HepG2 (cell line): ENCODE data around the gene POLR3H. TPM values are rescaled to one million over a fixed set of nuclear protein-coding genes. Genes with fewer than 3 reads are reported as not detected.
"Not testable (repeated sequence)": the region's sequence is repeated elsewhere in the genome, so short reads cannot be mapped to it uniquely, and the experiment has no call there.

ENCODE experiments used
- ATAC-seq: fragments of 200-7000 bp; cut with Tn5 transposase; 3 replicates; pipeline ENCODE4 v1.9.1; 2020; ENCODE audit warnings: mild to moderate bottlenecking, moderate library complexity
- BruUV-seq: library from RNA; stranded (reverse); fragments of 400-500 nt; replicated peaks from 2 replicates; lab custom pipeline; 2021; lab: Mats Ljungman, UMichigan
- CTCF ChIA-PET: fragments of 300-600 bp; formaldehyde crosslinking; extraction: SDS; loops from one replicate; lab custom pipeline; 2021; ENCODE audit warnings: low total read pairs, inconsistent platforms, low intra/inter-chr PET ratio; lab: Yijun Ruan, JAX
- POLR2A ChIA-PET: fragments of 350-600 bp; sonication (Branson Sonifier 250); formaldehyde crosslinking; loops from one replicate; lab custom pipeline; 2020; ENCODE audit warnings: antibody characterized with exemption, inconsistent platforms; lab: Yijun Ruan, JAX
- DNase-seq: peaks from one replicate; pipeline ENCODE4 v3.0.0-alpha.2; 2015; ENCODE audit warnings: low spot score
- FAIRE-seq: peaks from 3 replicates; lab custom pipeline; 2011; peaks lifted over from hg19 to GRCh38; lab: Jason Lieb, UNC
- H2AFZ ChIP-seq: one replicate; pipeline ENCODE4 v1.6.1; 2011; ENCODE audit warnings: low read length, inconsistent platforms
- H3K27ac ChIP-seq: fragments of 300-600 bp; 3 replicates; pipeline ENCODE4 v1.8.0; 2011; ENCODE audit warnings: mixed run types, mild to moderate bottlenecking, mixed read lengths, low read length, inconsistent platforms; ENCODE audit not compliant: insufficient read depth; ENCODE audit errors: extremely low read length
- H3K27me3 ChIP-seq, 2 experiments: fragments of 200-600 bp in 1 of 2; 2 replicates in 1 of 2; 3 replicates in 1 of 2; pipeline versions ENCODE4 v1.6.0 to v1.8.0; 2011; ENCODE audit warnings: low read length in 2 of 2, mild to moderate bottlenecking in 2 of 2, moderate library complexity in 2 of 2, inconsistent platforms in 1 of 2; ENCODE audit not compliant: insufficient read depth in 2 of 2, control insufficient read depth in 1 of 2
- H3K36me3 ChIP-seq, 2 experiments: fragments of 200-600 bp in 1 of 2; replicated peaks in 1 of 2; 2 replicates in 1 of 2; 3 replicates in 1 of 2; pipeline versions ENCODE4 v1.5.1 to v1.8.0; 2011; ENCODE audit warnings: low read length in 2 of 2, inconsistent platforms in 1 of 2; ENCODE audit not compliant: insufficient read depth in 2 of 2, control insufficient read depth in 1 of 2
- H3K4me1 ChIP-seq: 2 replicates; pipeline ENCODE4 v1.5.1; 2012; ENCODE audit warnings: low read length, inconsistent platforms; ENCODE audit not compliant: insufficient read depth
- H3K4me2 ChIP-seq: 2 replicates; pipeline ENCODE4 v1.6.0; 2011; ENCODE audit warnings: low read depth, low read length, inconsistent platforms
- H3K4me3 ChIP-seq, 3 experiments: fragments of 200-600 bp in 1 of 3; sonication (generic), shearing (Covaris generic) in 1 of 3; replicated peaks in 1 of 3; 2 replicates each; pipeline ENCODE4 v1.5.1; 2011 to 2016; ENCODE audit warnings: low read length in 3 of 3, inconsistent platforms in 2 of 3, low read depth in 2 of 3, mild to moderate bottlenecking in 2 of 3, control low read depth in 1 of 3, mixed read lengths in 1 of 3; ENCODE audit not compliant: insufficient read depth in 1 of 3
- H3K79me2 ChIP-seq: one replicate; pipeline ENCODE4 v1.6.1; 2011; ENCODE audit warnings: low read length, inconsistent platforms; ENCODE audit not compliant: insufficient read depth
- H3K9ac ChIP-seq: 2 replicates; pipeline ENCODE4 v1.6.0; 2011; ENCODE audit warnings: mild to moderate bottlenecking, low read depth, low read length, inconsistent platforms; ENCODE audit not compliant: insufficient read depth
- H3K9me3 ChIP-seq: 2 replicates; pipeline ENCODE4 v1.5.1; 2012; ENCODE audit warnings: mild to moderate bottlenecking, low read length
- H4K20me1 ChIP-seq: 2 replicates; pipeline ENCODE4 v1.6.0; 2011; ENCODE audit warnings: inconsistent platforms, mild to moderate bottlenecking, low read length, moderate library complexity; ENCODE audit not compliant: insufficient read depth
- KDM5B ChIP-seq: sonication (generic); formaldehyde crosslinking; IDR thresholded peaks from 2 replicates; pipeline ENCODE4 v1.4.0; 2020; ENCODE audit warnings: missing genetic modification reagents, mild to moderate bottlenecking, borderline replicate concordance
- SKI ChIP-seq: fragments of 450-650 bp; IDR thresholded peaks from one replicate; pipeline ENCODE4 v1.6.1; 2018; ENCODE audit warnings: mild to moderate bottlenecking; ENCODE audit not compliant: partially characterized antibody
- SOX6 ChIP-seq, 2 experiments: fragments of 450-650 bp in 1 of 2; sonication (generic) in 1 of 2; formaldehyde crosslinking in 1 of 2; IDR thresholded peaks; 2 replicates each; pipeline versions ENCODE4 v1.4.0 to v1.6.1; 2017 to 2020; ENCODE audit warnings: antibody characterized with exemption in 1 of 2, mild to moderate bottlenecking in 1 of 2, missing genetic modification reagents in 1 of 2
- ZNF121 ChIP-seq: sonication (generic); formaldehyde crosslinking; IDR thresholded peaks from 2 replicates; pipeline ENCODE4 v1.5.0; 2020; ENCODE audit warnings: mild to moderate bottlenecking, missing genetic modification reagents
- WGBS: methylation state at CpG from one replicate; pipeline ENCODE4 v1.1.6; 2017; ENCODE audit warnings: low lambda C conversion rate; 5-methylcytosine and 5-hydroxymethylcytosine counted together
- in situ Hi-C: cut with HindIII; loops from 2 replicates; pipeline ENCODE4 v1.10.0; 2017; ENCODE audit warnings: low pct_unique_long_range_greater_than_20kb; ENCODE audit not compliant: extremely low pct_ligation_motif_present
- intact Hi-C: fragments of 100-400 bp; cut with micrococcal nuclease; formaldehyde crosslinking; loops from one replicate; pipeline ENCODE4 v1.10.0; 2022; ENCODE audit not compliant: unreplicated experiment
- polyA plus RNA-seq, 8 experiments: library from polyadenylated mRNA; depleted of rRNA in 3 of 8; stranded (reverse) in 7 of 8; unstranded in 1 of 8; fragments of >200 nt; fragmentation: Illumina TruSeq in 4 of 8; extraction: Trizol in 4 of 8; gene quantifications; 2 replicates each; pipeline versions ENCODE4 v1.2.1 to v1.2.3, GENCODE V29; 2011 to 2016; ENCODE audit warnings: low read depth in 4 of 8, missing spikeins in 1 of 8, mixed read lengths in 1 of 8; ENCODE audit not compliant: insufficient read depth in 1 of 8
- total RNA-seq, 5 experiments: library from RNA; depleted of rRNA; stranded (reverse); fragments of >200 nt; fragmentation: Illumina TruSeq; extraction: Trizol; gene quantifications; 2 replicates each; pipeline ENCODE4 v1.2.3, GENCODE V29; 2016; ENCODE audit warnings: low read depth in 1 of 5
- TF ChIP-seq, protein P1 (sequence below): sonication (generic); formaldehyde crosslinking; conservative IDR thresholded peaks from 2 replicates; pipeline ENCODE4 v1.8.1; 2023; ENCODE audit warnings: missing genetic modification reagents
- TF ChIP-seq, protein P2 (sequence below): IDR thresholded peaks from 2 replicates; pipeline ENCODE4 v1.6.1; 2012; ENCODE audit warnings: inconsistent platforms
- TF ChIP-seq, protein P3 (sequence below): sonication (generic); formaldehyde crosslinking; IDR thresholded peaks from 2 replicates; pipeline ENCODE4 v1.4.0; 2020; ENCODE audit warnings: mild to moderate bottlenecking, missing genetic modification reagents

The POLR3H gene
- total and polyA plus RNA-seq, 2 of the 13 experiments (the other 11 are each of a cell fraction or from before 2014, with no cell fraction given) = 10.3 to 28.6 TPM

DNA sequence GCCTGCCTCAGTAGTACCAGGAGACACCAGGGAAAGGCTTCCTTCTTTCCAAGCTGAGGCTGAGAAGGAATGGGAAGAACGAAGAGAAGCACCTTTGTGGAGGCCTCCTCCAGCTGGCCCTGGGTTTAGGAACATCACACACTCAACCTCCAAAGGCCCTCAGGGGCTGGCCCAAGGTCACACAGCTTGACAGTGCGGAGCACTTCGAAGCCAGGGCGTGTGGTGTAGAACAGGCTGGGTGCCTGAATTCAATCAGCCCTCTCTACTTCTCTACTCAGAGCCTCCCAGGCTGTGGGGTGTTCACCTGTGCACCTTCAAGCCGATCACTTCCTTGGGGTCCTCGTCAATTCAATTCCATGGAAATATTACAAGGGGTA is 15.8 kb upstream of the POLR3H start:
- no peak overlapping the region for H2AFZ ChIP-seq
- ChIA-PET CTCF (no interaction called here), POLR2A (interaction anchor here (1.4 to 2.3 kb wide), 5 partner anchors 8 to 30 kb away, joined by 4 to 10 read pairs (median 5); no protein-coding TSS in a partner anchor)
- no peaks in the 10 kb centered on the region for H3K36me3 ChIP-seq
- peak overlapping the region; percentile 91 for H3K4me2 ChIP-seq
- H3K4me3 ChIP-seq = peak overlapping the region in 2 of 3 experiments; percentile 26 to 65; a peak in 2 of 6 replicates
- ATAC-seq = peak; percentile 42
- peaks cover 91% of the 10 kb centered on the region for H3K4me1 ChIP-seq
- H3K27me3 ChIP-seq = peaks cover 0 to 29% of the 10 kb centered on the region in 2 experiments; a peak in 4 of 5 replicates
- 0% methylated on average over 2 of the region's 6 CpGs for WGBS
- DNase-seq = no peak
- no TSS peak for BruUV-seq
- peak overlapping the region; percentile 34; the same call in 1 of the 2 replicates for H3K9ac ChIP-seq
- TF ChIP-seq, protein P1, sequence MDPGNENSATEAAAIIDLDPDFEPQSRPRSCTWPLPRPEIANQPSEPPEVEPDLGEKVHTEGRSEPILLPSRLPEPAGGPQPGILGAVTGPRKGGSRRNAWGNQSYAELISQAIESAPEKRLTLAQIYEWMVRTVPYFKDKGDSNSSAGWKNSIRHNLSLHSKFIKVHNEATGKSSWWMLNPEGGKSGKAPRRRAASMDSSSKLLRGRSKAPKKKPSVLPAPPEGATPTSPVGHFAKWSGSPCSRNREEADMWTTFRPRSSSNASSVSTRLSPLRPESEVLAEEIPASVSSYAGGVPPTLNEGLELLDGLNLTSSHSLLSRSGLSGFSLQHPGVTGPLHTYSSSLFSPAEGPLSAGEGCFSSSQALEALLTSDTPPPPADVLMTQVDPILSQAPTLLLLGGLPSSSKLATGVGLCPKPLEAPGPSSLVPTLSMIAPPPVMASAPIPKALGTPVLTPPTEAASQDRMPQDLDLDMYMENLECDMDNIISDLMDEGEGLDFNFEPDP (CRISPR knock-in tag) = no peak
- TF ChIP-seq SOX6 (IDR thresholded peaks at IDR 0.05) = no peak
- TF ChIP-seq SOX6 (CRISPR knock-in tag; IDR thresholded peaks at IDR 0.05) = 0 out of 2 replicates have a peak, but pooled peaks have one; percentile 13
- no peak for TF ChIP-seq SKI
- TF ChIP-seq, protein P2, sequence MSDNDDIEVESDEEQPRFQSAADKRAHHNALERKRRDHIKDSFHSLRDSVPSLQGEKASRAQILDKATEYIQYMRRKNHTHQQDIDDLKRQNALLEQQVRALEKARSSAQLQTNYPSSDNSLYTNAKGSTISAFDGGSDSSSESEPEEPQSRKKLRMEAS = 0 out of 2 replicates have a peak, but pooled peaks have one; percentile 30
- no peaks in the 10 kb centered on the region for H4K20me1 ChIP-seq
- no peak overlapping the region for H3K27ac ChIP-seq
- no peaks in the 10 kb centered on the region for H3K9me3 ChIP-seq
- intact Hi-C loops (no loop called here), in situ Hi-C loops (no loop called here)
- FAIRE-seq = no peak
- no peaks in the 10 kb centered on the region for H3K79me2 ChIP-seq

DNA sequence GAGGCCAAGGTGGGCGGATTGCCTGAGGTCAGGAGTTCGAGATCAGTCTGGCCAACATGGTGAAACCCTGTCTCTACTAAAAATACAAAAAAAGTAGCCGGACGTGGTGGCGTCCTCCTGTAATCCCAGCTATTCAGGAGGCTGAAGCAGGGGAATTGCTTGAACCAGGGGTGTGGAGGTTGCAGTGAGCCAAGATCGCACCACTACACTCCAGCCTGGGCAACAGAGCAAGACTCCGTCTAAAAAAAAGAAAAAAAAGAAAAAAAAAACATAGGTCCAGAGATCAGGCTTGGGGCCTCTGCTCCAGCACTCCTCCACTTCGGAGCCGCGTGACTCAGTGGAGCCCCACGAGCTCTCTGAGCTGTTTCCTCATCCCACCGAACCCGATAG is 14.0 kb upstream of the POLR3H start:
- 11% methylated on average over 13 of the region's 13 CpGs for WGBS
- Histone ChIP-seq H3K4me2 (peak overlapping the region; percentile 93), H3K4me3 (peak overlapping the region; percentile 27 to 72 (median 56); a peak in 4 of 6 replicates)
- H3K79me2 ChIP-seq; DNase-seq; H3K36me3 ChIP-seq; H4K20me1 ChIP-seq; intact Hi-C loops; in situ Hi-C loops; TF ChIP-seq SOX6 (IDR thresholded peaks at IDR 0.05): not testable (repeated sequence)
- POLR2A ChIA-PET = interaction anchor here (1.3 to 2.5 kb wide), 7 partner anchors 9 to 112 kb away, joined by 3 to 24 read pairs (median 7); partner anchors contain the start of genes PMM1 and TOB2
- peak; percentile 92 for TF ChIP-seq ZNF121
- TF ChIP-seq KDM5B = 0 out of 2 replicates have a peak, but pooled peaks have one; percentile 15
- TF ChIP-seq, protein P3, sequence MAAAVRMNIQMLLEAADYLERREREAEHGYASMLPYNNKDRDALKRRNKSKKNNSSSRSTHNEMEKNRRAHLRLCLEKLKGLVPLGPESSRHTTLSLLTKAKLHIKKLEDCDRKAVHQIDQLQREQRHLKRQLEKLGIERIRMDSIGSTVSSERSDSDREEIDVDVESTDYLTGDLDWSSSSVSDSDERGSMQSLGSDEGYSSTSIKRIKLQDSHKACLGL = 0 out of 2 replicates have a peak, but pooled peaks have one; percentile 28
- 0 out of 2 replicates have a peak, but pooled peaks have one; percentile 16 for TF ChIP-seq SOX6 (CRISPR knock-in tag; IDR thresholded peaks at IDR 0.05)
- TF ChIP-seq, all 625 proteins: peak for 4; not testable (repeated sequence) for 621
- ATAC-seq, H3K9me3 ChIP-seq, BruUV-seq, FAIRE-seq: not testable (repeated sequence)
- Histone ChIP-seq H3K9ac (peak overlapping the region; percentile 54; the same call in 1 of the 2 replicates), H3K27ac (peak overlapping the region; percentile 8), H3K4me1 (peaks cover 89% of the 10 kb centered on the region), H2AFZ (peak overlapping the region; percentile 70), H3K27me3 (peaks cover 0 to 29% of the 10 kb centered on the region in 2 experiments; a peak in 4 of 5 replicates)
- CTCF ChIA-PET = interaction anchor here (1.4 to 2.3 kb wide), 2 partner anchors 18 to 26 kb away, joined by 3 to 5 read pairs; no protein-coding TSS in a partner anchor
